GM12878 (cell line): ENCODE results near the gene ESYT2. TPM values are rescaled to one million over a fixed set of nuclear protein-coding genes. Genes with fewer than 3 reads are reported as not detected.

Source experiments
- CBFB ChIP-seq: IDR thresholded peaks from 2 replicates; pipeline ENCODE4 v1.6.1; 2016; ENCODE audit warnings: antibody characterized with exemption, low read depth
- CREB1 ChIP-seq: IDR thresholded peaks from 2 replicates; pipeline ENCODE4 v1.6.1; 2012; ENCODE audit warnings: low read depth, mild to moderate bottlenecking, inconsistent platforms
- KAT2A ChIP-seq: conservative IDR thresholded peaks from 2 replicates; pipeline ENCODE4 v1.6.1; 2011; ENCODE audit warnings: low read depth, low read length; ENCODE audit not compliant: control insufficient read depth
- MEF2A ChIP-seq: IDR thresholded peaks from 2 replicates; pipeline ENCODE4 v1.6.1; 2011; ENCODE audit warnings: low read depth, mild to moderate bottlenecking, low read length, moderate library complexity; ENCODE audit not compliant: insufficient read depth
- NFXL1 ChIP-seq: fragments of 450-650 bp; IDR thresholded peaks from 2 replicates; pipeline ENCODE4 v1.6.1; 2017; ENCODE audit warnings: antibody characterized with exemption, mild to moderate bottlenecking, borderline replicate concordance
- PAX5 ChIP-seq: IDR thresholded peaks from 2 replicates; pipeline ENCODE4 v1.6.1; 2011; ENCODE audit warnings: low read depth, low read length, borderline replicate concordance
- POU2F2 ChIP-seq: IDR thresholded peaks from 3 replicates; pipeline ENCODE4 v1.6.1; 2011; ENCODE audit warnings: low read depth, mild to moderate bottlenecking, low read length, borderline replicate concordance
- RAD51 ChIP-seq: fragments of 450-650 bp; IDR thresholded peaks from 2 replicates; pipeline ENCODE4 v1.6.1; 2016; ENCODE audit warnings: moderate library complexity, mild to moderate bottlenecking, inconsistent platforms
- RUNX3 ChIP-seq: IDR thresholded peaks from 2 replicates; pipeline ENCODE4 v1.6.1; 2012; ENCODE audit warnings: low read length, inconsistent platforms
- SIX5 ChIP-seq: IDR thresholded peaks from 2 replicates; pipeline ENCODE4 v1.6.1; 2011; ENCODE audit warnings: mild to moderate bottlenecking, low read depth, low read length, moderate library complexity; ENCODE audit not compliant: severe bottlenecking
- SRF ChIP-seq, 2 experiments: IDR thresholded peaks; 2 replicates each; pipeline ENCODE4 v1.6.1; 2011; ENCODE audit warnings: low read depth in 2 of 2, low read length in 2 of 2, mild to moderate bottlenecking in 1 of 2, moderate library complexity in 1 of 2
- polyA plus RNA-seq, 11 experiments: library from polyadenylated mRNA; depleted of rRNA in 4 of 11; unstranded in 6 of 11; stranded (reverse) in 5 of 11; fragments of >200 nt; fragmentation: Nextera tagmentation in 4 of 11; fragmentation: Illumina TruSeq in 1 of 11; extraction: Ambion mirVana in 4 of 11; extraction: Trizol in 1 of 11; gene quantifications; 1 replicate in 1 of 11; 2 replicates in 10 of 11; pipeline versions ENCODE4 v1.2.1 to v1.2.3, GENCODE V29; 2011 to 2016; ENCODE audit warnings: inconsistent platforms in 2 of 11, missing spikeins in 2 of 11, low read depth in 1 of 11
- total RNA-seq, 4 experiments: library from RNA; depleted of rRNA in 3 of 4; stranded (reverse); fragments of >200 nt in 3 of 4; fragmentation: Illumina TruSeq in 1 of 4; extraction: Trizol in 1 of 4; gene quantifications; 2 replicates each; pipeline versions ENCODE4 v1.2.1 to v1.2.3, GENCODE V29; 2013 to 2021
- TF ChIP-seq, protein P1 (sequence below): IDR thresholded peaks from 2 replicates; pipeline ENCODE4 v1.6.1; 2011; ENCODE audit warnings: low read depth, low read length, improper control_type of control experiment, borderline replicate concordance
- TF ChIP-seq, protein P2 (sequence below): fragments of 450-650 bp; IDR thresholded peaks from 2 replicates; pipeline ENCODE4 v1.6.1; 2016; ENCODE audit warnings: mild to moderate bottlenecking, moderate library complexity, borderline replicate concordance
- TF ChIP-seq, protein P3 (sequence below): fragments of 450-650 bp; IDR thresholded peaks from 2 replicates; pipeline ENCODE4 v1.6.1; 2018; ENCODE audit warnings: mild to moderate bottlenecking, low read depth, moderate library complexity; ENCODE audit not compliant: partially characterized antibody
- TF ChIP-seq, protein P4 (sequence below): IDR thresholded peaks from 2 replicates; pipeline ENCODE4 v1.6.1; 2012; ENCODE audit warnings: low read depth, low read length, improper control_type of control experiment
- TF ChIP-seq, protein P5 (sequence below): IDR thresholded peaks from 2 replicates; pipeline ENCODE4 v1.6.1; 2011; ENCODE audit warnings: borderline replicate concordance, low read depth, mild to moderate bottlenecking, moderate library complexity, low read length; ENCODE audit not compliant: insufficient read depth, poor library complexity, severe bottlenecking

The ESYT2 gene
- total and polyA plus RNA-seq, 10 of the 15 experiments (the other 5 are each of a cell fraction or from before 2014, with no cell fraction given): 1.9 to 44.6 (median 21.4) TPM

DNA sequence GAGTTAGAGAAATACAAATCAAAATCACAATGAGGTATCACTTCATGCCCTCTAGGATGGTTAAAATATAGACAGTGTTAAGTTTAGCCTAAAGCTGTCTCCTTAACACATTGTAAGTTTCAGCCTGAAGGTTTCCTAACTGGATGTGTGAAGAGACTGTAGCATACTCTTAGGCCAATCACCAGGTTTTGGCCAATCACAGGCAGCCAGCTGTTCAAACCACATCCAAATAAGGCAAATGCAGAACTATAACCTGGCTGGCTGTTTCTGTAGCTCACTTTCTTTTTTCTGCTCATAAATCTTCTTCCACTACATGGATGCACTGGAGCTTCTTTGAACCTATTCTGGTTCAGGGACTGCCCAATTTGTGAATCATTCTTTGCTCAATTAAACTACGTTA, 19.7 kb downstream of the ESYT2 start (continued):
- TF ChIP-seq, protein P1, sequence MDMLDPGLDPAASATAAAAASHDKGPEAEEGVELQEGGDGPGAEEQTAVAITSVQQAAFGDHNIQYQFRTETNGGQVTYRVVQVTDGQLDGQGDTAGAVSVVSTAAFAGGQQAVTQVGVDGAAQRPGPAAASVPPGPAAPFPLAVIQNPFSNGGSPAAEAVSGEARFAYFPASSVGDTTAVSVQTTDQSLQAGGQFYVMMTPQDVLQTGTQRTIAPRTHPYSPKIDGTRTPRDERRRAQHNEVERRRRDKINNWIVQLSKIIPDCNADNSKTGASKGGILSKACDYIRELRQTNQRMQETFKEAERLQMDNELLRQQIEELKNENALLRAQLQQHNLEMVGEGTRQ: no peak
- TF ChIP-seq MEF2A: no peak
- TF ChIP-seq, protein P2, sequence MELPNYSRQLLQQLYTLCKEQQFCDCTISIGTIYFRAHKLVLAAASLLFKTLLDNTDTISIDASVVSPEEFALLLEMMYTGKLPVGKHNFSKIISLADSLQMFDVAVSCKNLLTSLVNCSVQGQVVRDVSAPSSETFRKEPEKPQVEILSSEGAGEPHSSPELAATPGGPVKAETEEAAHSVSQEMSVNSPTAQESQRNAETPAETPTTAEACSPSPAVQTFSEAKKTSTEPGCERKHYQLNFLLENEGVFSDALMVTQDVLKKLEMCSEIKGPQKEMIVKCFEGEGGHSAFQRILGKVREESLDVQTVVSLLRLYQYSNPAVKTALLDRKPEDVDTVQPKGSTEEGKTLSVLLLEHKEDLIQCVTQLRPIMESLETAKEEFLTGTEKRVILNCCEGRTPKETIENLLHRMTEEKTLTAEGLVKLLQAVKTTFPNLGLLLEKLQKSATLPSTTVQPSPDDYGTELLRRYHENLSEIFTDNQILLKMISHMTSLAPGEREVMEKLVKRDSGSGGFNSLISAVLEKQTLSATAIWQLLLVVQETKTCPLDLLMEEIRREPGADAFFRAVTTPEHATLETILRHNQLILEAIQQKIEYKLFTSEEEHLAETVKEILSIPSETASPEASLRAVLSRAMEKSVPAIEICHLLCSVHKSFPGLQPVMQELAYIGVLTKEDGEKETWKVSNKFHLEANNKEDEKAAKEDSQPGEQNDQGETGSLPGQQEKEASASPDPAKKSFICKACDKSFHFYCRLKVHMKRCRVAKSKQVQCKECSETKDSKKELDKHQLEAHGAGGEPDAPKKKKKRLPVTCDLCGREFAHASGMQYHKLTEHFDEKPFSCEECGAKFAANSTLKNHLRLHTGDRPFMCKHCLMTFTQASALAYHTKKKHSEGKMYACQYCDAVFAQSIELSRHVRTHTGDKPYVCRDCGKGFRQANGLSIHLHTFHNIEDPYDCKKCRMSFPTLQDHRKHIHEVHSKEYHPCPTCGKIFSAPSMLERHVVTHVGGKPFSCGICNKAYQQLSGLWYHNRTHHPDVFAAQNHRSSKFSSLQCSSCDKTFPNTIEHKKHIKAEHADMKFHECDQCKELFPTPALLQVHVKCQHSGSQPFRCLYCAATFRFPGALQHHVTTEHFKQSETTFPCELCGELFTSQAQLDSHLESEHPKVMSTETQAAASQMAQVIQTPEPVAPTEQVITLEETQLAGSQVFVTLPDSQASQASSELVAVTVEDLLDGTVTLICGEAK: no peak
- TF ChIP-seq NFXL1: no peak
- TF ChIP-seq, protein P3, sequence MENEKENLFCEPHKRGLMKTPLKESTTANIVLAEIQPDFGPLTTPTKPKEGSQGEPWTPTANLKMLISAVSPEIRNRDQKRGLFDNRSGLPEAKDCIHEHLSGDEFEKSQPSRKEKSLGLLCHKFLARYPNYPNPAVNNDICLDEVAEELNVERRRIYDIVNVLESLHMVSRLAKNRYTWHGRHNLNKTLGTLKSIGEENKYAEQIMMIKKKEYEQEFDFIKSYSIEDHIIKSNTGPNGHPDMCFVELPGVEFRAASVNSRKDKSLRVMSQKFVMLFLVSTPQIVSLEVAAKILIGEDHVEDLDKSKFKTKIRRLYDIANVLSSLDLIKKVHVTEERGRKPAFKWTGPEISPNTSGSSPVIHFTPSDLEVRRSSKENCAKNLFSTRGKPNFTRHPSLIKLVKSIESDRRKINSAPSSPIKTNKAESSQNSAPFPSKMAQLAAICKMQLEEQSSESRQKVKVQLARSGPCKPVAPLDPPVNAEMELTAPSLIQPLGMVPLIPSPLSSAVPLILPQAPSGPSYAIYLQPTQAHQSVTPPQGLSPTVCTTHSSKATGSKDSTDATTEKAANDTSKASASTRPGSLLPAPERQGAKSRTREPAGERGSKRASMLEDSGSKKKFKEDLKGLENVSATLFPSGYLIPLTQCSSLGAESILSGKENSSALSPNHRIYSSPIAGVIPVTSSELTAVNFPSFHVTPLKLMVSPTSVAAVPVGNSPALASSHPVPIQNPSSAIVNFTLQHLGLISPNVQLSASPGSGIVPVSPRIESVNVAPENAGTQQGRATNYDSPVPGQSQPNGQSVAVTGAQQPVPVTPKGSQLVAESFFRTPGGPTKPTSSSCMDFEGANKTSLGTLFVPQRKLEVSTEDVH: no peak
- TF ChIP-seq, protein P4, sequence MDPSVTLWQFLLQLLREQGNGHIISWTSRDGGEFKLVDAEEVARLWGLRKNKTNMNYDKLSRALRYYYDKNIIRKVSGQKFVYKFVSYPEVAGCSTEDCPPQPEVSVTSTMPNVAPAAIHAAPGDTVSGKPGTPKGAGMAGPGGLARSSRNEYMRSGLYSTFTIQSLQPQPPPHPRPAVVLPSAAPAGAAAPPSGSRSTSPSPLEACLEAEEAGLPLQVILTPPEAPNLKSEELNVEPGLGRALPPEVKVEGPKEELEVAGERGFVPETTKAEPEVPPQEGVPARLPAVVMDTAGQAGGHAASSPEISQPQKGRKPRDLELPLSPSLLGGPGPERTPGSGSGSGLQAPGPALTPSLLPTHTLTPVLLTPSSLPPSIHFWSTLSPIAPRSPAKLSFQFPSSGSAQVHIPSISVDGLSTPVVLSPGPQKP: no peak
- TF ChIP-seq PAX5: no peak
- TF ChIP-seq POU2F2: no peak
- TF ChIP-seq RUNX3: peak; percentile 34; the same call in 1 of the 2 replicates
- no peak for TF ChIP-seq SIX5
- TF ChIP-seq CREB1: no peak
- peak; percentile 66 to 94 for TF ChIP-seq SRF (IDR thresholded peaks at IDR 0.05; ENCODE audit: low read depth in 2 of 2, low read length in 2 of 2)
- TF ChIP-seq CBFB: no peak
- no peak for TF ChIP-seq KAT2A
- TF ChIP-seq RAD51: no peak
- TF ChIP-seq, protein P5, sequence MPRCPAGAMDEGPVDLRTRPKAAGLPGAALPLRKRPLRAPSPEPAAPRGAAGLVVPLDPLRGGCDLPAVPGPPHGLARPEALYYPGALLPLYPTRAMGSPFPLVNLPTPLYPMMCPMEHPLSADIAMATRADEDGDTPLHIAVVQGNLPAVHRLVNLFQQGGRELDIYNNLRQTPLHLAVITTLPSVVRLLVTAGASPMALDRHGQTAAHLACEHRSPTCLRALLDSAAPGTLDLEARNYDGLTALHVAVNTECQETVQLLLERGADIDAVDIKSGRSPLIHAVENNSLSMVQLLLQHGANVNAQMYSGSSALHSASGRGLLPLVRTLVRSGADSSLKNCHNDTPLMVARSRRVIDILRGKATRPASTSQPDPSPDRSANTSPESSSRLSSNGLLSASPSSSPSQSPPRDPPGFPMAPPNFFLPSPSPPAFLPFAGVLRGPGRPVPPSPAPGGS: no peak
